Mesenchymal stem cell (in vitro differentiated cells and primary cell): ENCODE data around the gene CCNI.
A peak's percentile ranks its signal among the peaks of the same experiment; 100 is the strongest.
"Not testable (repeated sequence)": the region's sequence is repeated elsewhere in the genome, so short reads cannot be mapped to it uniquely, and the experiment has no call there.

Source experiments
- DNase-seq: peaks from one replicate; pipeline ENCODE4 v3.0.0-alpha.2; 2013
- H2AFZ ChIP-seq: one replicate; pipeline ENCODE4 v1.6.1; 2013; ENCODE audit warnings: low read depth, mild to moderate bottlenecking, control low read depth, inconsistent platforms, low read length, moderate library complexity
- H2AK5ac ChIP-seq: 2 replicates; pipeline ENCODE4 v1.6.1; 2013; ENCODE audit warnings: low read length, moderate library complexity, mild to moderate bottlenecking, inconsistent platforms; ENCODE audit not compliant: severe bottlenecking
- H2BK120ac ChIP-seq: one replicate; pipeline ENCODE4 v1.6.1; 2013; ENCODE audit warnings: low read depth, mild to moderate bottlenecking, inconsistent platforms, low read length, moderate library complexity
- H2BK12ac ChIP-seq, 2 experiments: one replicate each; pipeline ENCODE4 v1.6.1; 2013; ENCODE audit warnings: inconsistent platforms in 2 of 2, low read length in 2 of 2, mild to moderate bottlenecking in 2 of 2, moderate library complexity in 2 of 2, control low read depth in 1 of 2
- H2BK15ac ChIP-seq: one replicate; pipeline ENCODE4 v1.6.1; 2013; ENCODE audit warnings: mild to moderate bottlenecking, low read depth, inconsistent platforms; ENCODE audit not compliant: poor library complexity, severe bottlenecking
- H2BK5ac ChIP-seq: 2 replicates; pipeline ENCODE4 v1.6.1; 2013; ENCODE audit warnings: low read depth, mild to moderate bottlenecking, low read length, control low read depth, inconsistent platforms; ENCODE audit not compliant: poor library complexity, severe bottlenecking
- H3K14ac ChIP-seq, 2 experiments: one replicate each; pipeline ENCODE4 v1.6.1; 2013; ENCODE audit warnings: inconsistent platforms in 2 of 2, low read length in 2 of 2, control low read depth in 1 of 2, mild to moderate bottlenecking in 1 of 2, moderate library complexity in 1 of 2
- H3K18ac ChIP-seq, 2 experiments: one replicate each; pipeline ENCODE4 v1.6.1; 2013; ENCODE audit warnings: inconsistent platforms in 2 of 2, low read length in 2 of 2, control low read depth in 1 of 2, low read depth in 1 of 2, mild to moderate bottlenecking in 1 of 2
- H3K23ac ChIP-seq, 2 experiments: one replicate each; pipeline ENCODE4 v1.6.1; 2013; ENCODE audit warnings: inconsistent platforms in 2 of 2, low read length in 2 of 2, mild to moderate bottlenecking in 2 of 2, moderate library complexity in 2 of 2, control low read depth in 1 of 2
- H3K27ac ChIP-seq: 2 replicates; pipeline ENCODE4 v1.5.1; 2013; ENCODE audit warnings: mild to moderate bottlenecking, moderate library complexity, low read length, control low read depth, inconsistent platforms; ENCODE audit not compliant: poor library complexity, severe bottlenecking
- H3K27me3 ChIP-seq, 2 experiments: 2 replicates each; pipeline versions ENCODE4 v1.6.1 to v1.7.0; 2013; ENCODE audit warnings: low read length in 2 of 2, mild to moderate bottlenecking in 2 of 2, moderate library complexity in 2 of 2, control low read depth in 1 of 2, inconsistent platforms in 1 of 2; ENCODE audit not compliant: control insufficient read depth in 1 of 2, insufficient read depth in 1 of 2
- H3K36me3 ChIP-seq, 2 experiments: 2 replicates each; pipeline versions ENCODE4 v1.6.1 to v1.7.0; 2013; ENCODE audit warnings: low read length in 2 of 2, control low read depth in 1 of 2, inconsistent platforms in 1 of 2, low read depth in 1 of 2, mild to moderate bottlenecking in 1 of 2; ENCODE audit not compliant: insufficient read depth in 2 of 2, control insufficient read depth in 1 of 2
- H3K4ac ChIP-seq, 2 experiments: one replicate each; pipeline ENCODE4 v1.6.1; 2013; ENCODE audit warnings: inconsistent platforms in 2 of 2, low read length in 2 of 2, mild to moderate bottlenecking in 2 of 2, moderate library complexity in 2 of 2, control low read depth in 1 of 2, low read depth in 1 of 2
- H3K4me1 ChIP-seq: 2 replicates; pipeline ENCODE4 v1.6.1; 2013; ENCODE audit warnings: low read depth, low read length, control low read depth; ENCODE audit not compliant: control insufficient read depth, insufficient read depth
- H3K4me2 ChIP-seq: 2 replicates; pipeline ENCODE4 v1.6.1; 2013; ENCODE audit warnings: low read length, mild to moderate bottlenecking, inconsistent platforms; ENCODE audit not compliant: poor library complexity, severe bottlenecking
- H3K4me3 ChIP-seq, 2 experiments: 2 replicates each; pipeline versions ENCODE4 v1.5.1 to v1.7.0; 2013; ENCODE audit warnings: low read length in 2 of 2, mild to moderate bottlenecking in 2 of 2, control low read depth in 1 of 2, low read depth in 1 of 2; ENCODE audit not compliant: insufficient read depth in 1 of 2
- H3K79me1 ChIP-seq: replicated peaks from 2 replicates; pipeline ENCODE4 v1.6.1; 2013; ENCODE audit warnings: mild to moderate bottlenecking, control low read depth, low read length, inconsistent platforms; ENCODE audit not compliant: poor library complexity, severe bottlenecking
- H3K9ac ChIP-seq: 2 replicates; pipeline ENCODE4 v1.7.0; 2013; ENCODE audit warnings: mild to moderate bottlenecking, low read length, moderate library complexity
- H3K9me3 ChIP-seq: 2 replicates; pipeline ENCODE4 v1.7.0; 2013; ENCODE audit warnings: mild to moderate bottlenecking, low read length; ENCODE audit not compliant: control insufficient read depth
- H4K8ac ChIP-seq: one replicate; pipeline ENCODE4 v1.6.1; 2013; ENCODE audit warnings: inconsistent platforms, mild to moderate bottlenecking, low read length, moderate library complexity
- H4K91ac ChIP-seq: one replicate; pipeline ENCODE4 v1.6.1; 2013; ENCODE audit warnings: mild to moderate bottlenecking, low read length, inconsistent platforms
- WGBS: methylation state at CpG from one replicate; pipeline ENCODE4 v1.1.7; 2013; ENCODE audit warnings: mixed read lengths; 5-methylcytosine and 5-hydroxymethylcytosine counted together

Gene CCNI

GRCh38 chr4:77040270-77040669 is 35.5 kb downstream of the CCNI start:
- Histone ChIP-seq H3K23ac (no peak overlapping the region), H2BK15ac (no peak overlapping the region), H4K91ac (no peak overlapping the region), H3K4me3 (no peak overlapping the region), H3K4me1 (no peaks in the 10 kb centered on the region), H3K27ac (peak overlapping the region; percentile 48), H2BK120ac (no peak overlapping the region), H3K79me1 (peaks cover 4% of the 10 kb centered on the region), H2BK12ac (no peak overlapping the region), H3K36me3 (peaks cover 18 to 37% of the 10 kb centered on the region in 2 experiments), H3K4ac (no peak overlapping the region), H2BK5ac (no peak overlapping the region), H2AFZ (no peak overlapping the region), H3K18ac (no peak overlapping the region), H3K27me3 (no peaks in the 10 kb centered on the region), H3K9me3 (no peaks in the 10 kb centered on the region), H4K8ac (no peak overlapping the region), H2AK5ac (no peak overlapping the region), H3K4me2 (no peak overlapping the region), H3K9ac (peak overlapping the region; percentile 26), H3K14ac (no peak overlapping the region)
- no CpG with 5 or more reads among the region's 1 CpG for WGBS
- DNase-seq = peak; percentile 65

- no peak for DNase-seq
- Histone ChIP-seq H2AFZ (no peak overlapping the region), H3K18ac (no peak overlapping the region), H4K91ac (no peak overlapping the region), H3K4me3 (no peak overlapping the region), H3K4ac (no peak overlapping the region), H3K4me1 (no peaks in the 10 kb centered on the region), H4K8ac (no peak overlapping the region), H3K79me1 (peaks cover 4% of the 10 kb centered on the region), H2BK12ac (no peak overlapping the region), H2BK5ac (no peak overlapping the region), H2AK5ac (no peak overlapping the region), H3K27me3 (no peaks in the 10 kb centered on the region), H3K9ac (peak overlapping the region; percentile 26), H3K23ac (no peak overlapping the region), H3K14ac (no peak overlapping the region), H2BK120ac (no peak overlapping the region), H3K9me3 (no peaks in the 10 kb centered on the region), H3K36me3 (peaks cover 18 to 41% of the 10 kb centered on the region in 2 experiments), H3K4me2 (no peak overlapping the region), H3K27ac (peak overlapping the region; percentile 48), H2BK15ac (no peak overlapping the region)
- WGBS = no CpG with 5 or more reads among the region's 2 CpGs
Observed at GRCh38 chr4:77039796-77040195, 36.0 kb downstream of the CCNI start.

- no peak overlapping the region for H3K18ac ChIP-seq
- no peak overlapping the region for H3K9ac ChIP-seq
- 94% methylated on average over 3 of the region's 3 CpGs for WGBS
- no peaks in the 10 kb centered on the region for H3K4me1 ChIP-seq
- H3K79me1 ChIP-seq = peaks cover 4% of the 10 kb centered on the region
- H2BK5ac ChIP-seq = no peak overlapping the region
- no peak overlapping the region for H3K27ac ChIP-seq
- no peak overlapping the region for H3K4me2 ChIP-seq
- no peak overlapping the region for H3K4ac ChIP-seq
- no peak overlapping the region for H2BK120ac ChIP-seq
- DNase-seq = peak; percentile 33
- H2BK12ac ChIP-seq = no peak overlapping the region
- no peak overlapping the region for H2AFZ ChIP-seq
- H3K36me3 ChIP-seq = peaks cover 24 to 60% of the 10 kb centered on the region in 2 experiments
- H3K23ac ChIP-seq = no peak overlapping the region
- H2BK15ac ChIP-seq = no peak overlapping the region
- no peaks in the 10 kb centered on the region for H3K27me3 ChIP-seq
- H4K91ac ChIP-seq = no peak overlapping the region
- H3K14ac ChIP-seq = no peak overlapping the region
- H3K4me3 ChIP-seq = no peak overlapping the region
- H2AK5ac ChIP-seq = peak overlapping the region; percentile 57
- no peaks in the 10 kb centered on the region for H3K9me3 ChIP-seq
- no peak overlapping the region for H4K8ac ChIP-seq
Observed at GRCh38 chr4:77037736-77038135, 38.1 kb downstream of the CCNI start.

GRCh38 chr4:77037168-77037567 is 38.6 kb downstream of the CCNI start:
- H3K4me3 ChIP-seq, H4K91ac ChIP-seq, H3K4ac ChIP-seq, H2AK5ac ChIP-seq, DNase-seq, H3K4me1 ChIP-seq, H3K4me2 ChIP-seq, H2BK5ac ChIP-seq, H2AFZ ChIP-seq, H3K79me1 ChIP-seq, H3K27ac ChIP-seq, H2BK12ac ChIP-seq, H4K8ac ChIP-seq, H3K23ac ChIP-seq, H3K9ac ChIP-seq, H3K27me3 ChIP-seq, H2BK15ac ChIP-seq, H3K14ac ChIP-seq, H3K9me3 ChIP-seq, H3K18ac ChIP-seq, H2BK120ac ChIP-seq: not testable (repeated sequence)
- 100% methylated on average over 1 of the region's 5 CpGs for WGBS
- peaks cover 22 to 63% of the 10 kb centered on the region in 2 experiments for H3K36me3 ChIP-seq
